GM18861 (cell line): Measurements from ENCODE around the gene TADA2B.

Source experiments
- ATAC-seq: cut with Tn5 transposase; IDR thresholded peaks from one replicate; pipeline ENCODE4 v1.9.1; 2021; ENCODE audit not compliant: unreplicated experiment

TADA2B gene

GRCh38 chr4:7107166-7107905 lies 64.2 kb downstream of the TADA2B start:
- no peak for ATAC-seq
